ENCODE measurements around the gene SYCP2L.
"Not testable (repeated sequence)": the region's sequence is repeated elsewhere in the genome, so short reads cannot be mapped to it uniquely, and the experiment has no call there.

The SYCP2L gene

DNA sequence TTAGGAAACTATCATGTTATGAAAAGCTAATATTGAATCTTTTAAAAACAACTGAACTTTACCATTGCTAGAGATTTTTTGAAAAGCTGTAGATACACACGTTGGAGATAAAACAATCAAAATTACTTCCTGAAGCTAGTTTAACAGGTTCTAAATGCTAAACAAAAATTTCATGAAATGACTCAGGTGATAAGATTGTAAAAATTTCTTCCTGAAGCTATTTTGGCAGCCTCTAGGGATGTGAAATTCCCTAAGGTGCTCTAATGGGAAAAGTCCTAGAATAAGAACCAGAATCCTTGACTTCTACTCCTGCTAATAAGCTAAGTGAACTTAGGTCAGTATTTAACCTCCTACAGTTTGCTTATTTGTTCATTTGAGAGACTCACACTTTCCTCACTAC lies 13.5 kb upstream of the SYCP2L start:
- Histone ChIP-seq H3K36me3 (ENCODE audit: insufficient read depth, low read length) (no peaks in the 10 kb centered on the region), H3K27ac (no peak overlapping the region), H3K4me3 (no peak overlapping the region), H3K9me3 (ENCODE audit: low read depth, low read length) (no peaks in the 10 kb centered on the region), H3K9ac (ENCODE audit: insufficient read length) (no peak overlapping the region)
- DNase-seq (ENCODE audit: low read depth, low spot score), result no peak
- TF ChIP-seq FOXP2 (optimal IDR thresholded peaks at IDR 0.05; ENCODE audit: control extremely low read depth, extremely low read length, insufficient read depth) (no peak), POLR2AphosphoS5 (IDR thresholded peaks at IDR 0.05; ENCODE audit: borderline replicate concordance, low read depth, low read length) (no peak)

DNA sequence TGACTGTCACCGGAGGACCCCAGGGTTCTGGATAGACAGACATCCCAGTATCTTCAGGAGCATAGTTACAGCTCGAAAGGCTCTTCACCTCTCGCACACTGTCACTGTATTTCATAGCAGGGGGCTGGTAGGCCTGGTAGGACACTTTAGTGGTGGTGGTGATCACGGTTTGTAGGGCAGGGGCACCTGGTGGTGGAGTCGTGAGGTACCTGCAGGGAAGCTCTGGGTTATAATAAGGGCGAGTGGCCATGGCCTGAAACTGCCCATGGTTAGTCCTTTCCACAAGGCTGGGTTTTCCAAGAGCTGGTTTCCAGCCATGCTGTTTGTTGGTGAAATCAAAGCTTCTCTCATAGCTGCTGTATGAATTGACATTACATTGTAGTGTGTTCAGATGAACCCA lies 12.6 kb upstream of the SYCP2L start:
- DNase-seq (ENCODE audit: low read depth, low spot score), result no peak
- TF ChIP-seq EZH2 (IDR thresholded peaks at IDR 0.05) (no peak), FOXP2 (optimal IDR thresholded peaks at IDR 0.05; ENCODE audit: control extremely low read depth, extremely low read length, insufficient read depth) (no peak), POLR2AphosphoS5 (IDR thresholded peaks at IDR 0.05; ENCODE audit: borderline replicate concordance, low read depth, low read length) (no peak)

DNA sequence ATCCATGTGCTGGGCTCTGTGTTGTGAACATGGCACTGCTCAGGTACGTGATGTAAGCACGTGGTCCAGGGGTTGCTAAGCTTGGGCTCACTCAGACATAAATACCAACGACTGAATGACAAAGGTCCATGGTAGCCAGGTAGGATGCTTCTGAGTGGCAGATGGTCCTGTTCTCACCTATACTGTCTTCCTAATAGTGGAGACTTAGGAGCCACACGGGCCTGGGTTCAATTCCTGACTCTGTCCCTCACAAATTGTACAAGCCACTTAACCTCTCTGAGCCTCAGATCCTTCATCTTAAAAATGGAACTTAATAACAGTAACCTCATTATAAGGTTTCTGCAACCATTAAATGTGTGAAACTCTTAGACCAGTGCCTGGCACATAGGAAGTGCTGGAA lies 11.8 kb upstream of the SYCP2L start:
- TF ChIP-seq EZH2 (IDR thresholded peaks at IDR 0.05), result no peak
- no peak for TF ChIP-seq POLR2AphosphoS5 (IDR thresholded peaks at IDR 0.05; ENCODE audit: borderline replicate concordance, low read depth, low read length)
- no peak for TF ChIP-seq FOXP2 (optimal IDR thresholded peaks at IDR 0.05; ENCODE audit: control extremely low read depth, extremely low read length, insufficient read depth)
- H3K36me3 ChIP-seq (ENCODE audit: insufficient read depth, low read length), result no peaks in the 10 kb centered on the region

More for the DNA sequence above, 12.6 kb upstream of the SYCP2L start:
- H3K36me3 ChIP-seq (ENCODE audit: insufficient read depth, low read length), result no peaks in the 10 kb centered on the region
- H3K9me3 ChIP-seq (ENCODE audit: low read depth, low read length), result no peaks in the 10 kb centered on the region
- no peak overlapping the region for H3K27ac ChIP-seq
- H3K4me3 ChIP-seq, result no peak overlapping the region
- no peak overlapping the region for H3K9ac ChIP-seq (ENCODE audit: insufficient read length)

DNA sequence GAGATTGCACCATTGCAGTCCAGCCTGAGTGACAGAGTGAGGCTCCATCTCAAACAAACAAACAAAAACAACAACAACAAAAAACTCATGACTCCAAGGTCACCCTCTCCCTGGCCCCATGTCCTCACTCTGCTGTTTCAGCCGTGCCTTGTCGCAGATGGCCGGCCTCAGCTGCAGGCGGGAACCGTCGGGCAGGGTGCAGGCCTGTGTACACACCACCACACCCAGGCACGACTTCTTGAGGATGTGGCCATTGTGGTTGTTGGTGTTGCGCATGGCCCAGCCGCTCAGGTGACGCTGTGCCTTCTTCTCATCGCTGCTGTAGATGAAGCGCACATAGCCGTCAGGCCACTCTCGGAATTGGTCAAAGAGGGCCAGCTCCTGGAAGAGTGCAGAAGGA lies 9.8 kb upstream of the SYCP2L start:
- no peak overlapping the region for H3K9ac ChIP-seq (ENCODE audit: insufficient read length)
- no peak for DNase-seq (ENCODE audit: low read depth, low spot score)
- no peak for TF ChIP-seq EZH2 (IDR thresholded peaks at IDR 0.05)
- TF ChIP-seq FOXP2 (optimal IDR thresholded peaks at IDR 0.05; ENCODE audit: control extremely low read depth, extremely low read length, insufficient read depth), result no peak
- no peak for TF ChIP-seq POLR2AphosphoS5 (IDR thresholded peaks at IDR 0.05; ENCODE audit: borderline replicate concordance, low read depth, low read length)
- no peaks in the 10 kb centered on the region for H3K9me3 ChIP-seq (ENCODE audit: low read depth, low read length)
- no peak overlapping the region for H3K27ac ChIP-seq
- no peak overlapping the region for H3K4me3 ChIP-seq
- no peaks in the 10 kb centered on the region for H3K36me3 ChIP-seq (ENCODE audit: insufficient read depth, low read length)

More for the DNA sequence above, 11.8 kb upstream of the SYCP2L start:
- Histone ChIP-seq H3K9me3 (ENCODE audit: low read depth, low read length) (no peaks in the 10 kb centered on the region), H3K9ac (ENCODE audit: insufficient read length) (no peak overlapping the region), H3K27ac (no peak overlapping the region), H3K4me3 (no peak overlapping the region)
- no peak for DNase-seq (ENCODE audit: low read depth, low spot score)

DNA sequence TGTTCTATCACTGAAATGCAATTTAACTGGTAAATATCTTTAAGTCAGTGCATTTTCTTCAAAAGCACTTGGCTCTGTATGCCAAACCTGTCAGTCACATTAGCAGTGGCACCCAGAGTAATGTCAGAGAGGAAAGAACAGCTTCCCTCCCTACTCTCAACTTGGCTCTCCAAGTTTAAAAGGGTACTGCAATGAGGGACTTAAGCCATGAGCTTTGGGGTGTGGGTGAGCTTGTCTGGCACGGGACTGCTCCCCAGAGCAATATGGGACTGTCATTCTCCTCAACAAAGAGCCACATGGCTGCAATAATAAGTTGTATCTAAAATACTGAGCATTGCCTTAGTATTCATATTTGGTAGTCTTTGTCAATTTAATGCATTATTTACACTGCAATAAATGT lies 9.0 kb upstream of the SYCP2L start:
- TF ChIP-seq POLR2AphosphoS5 (IDR thresholded peaks at IDR 0.05; ENCODE audit: borderline replicate concordance, low read depth, low read length) (no peak), EZH2 (IDR thresholded peaks at IDR 0.05) (no peak), FOXP2 (optimal IDR thresholded peaks at IDR 0.05; ENCODE audit: control extremely low read depth, extremely low read length, insufficient read depth) (no peak)
- Histone ChIP-seq H3K27ac (no peak overlapping the region), H3K9me3 (ENCODE audit: low read depth, low read length) (no peaks in the 10 kb centered on the region), H3K9ac (ENCODE audit: insufficient read length) (no peak overlapping the region), H3K4me3 (no peak overlapping the region), H3K36me3 (ENCODE audit: insufficient read depth, low read length) (no peaks in the 10 kb centered on the region)
- no peak for DNase-seq (ENCODE audit: low read depth, low spot score)

DNA sequence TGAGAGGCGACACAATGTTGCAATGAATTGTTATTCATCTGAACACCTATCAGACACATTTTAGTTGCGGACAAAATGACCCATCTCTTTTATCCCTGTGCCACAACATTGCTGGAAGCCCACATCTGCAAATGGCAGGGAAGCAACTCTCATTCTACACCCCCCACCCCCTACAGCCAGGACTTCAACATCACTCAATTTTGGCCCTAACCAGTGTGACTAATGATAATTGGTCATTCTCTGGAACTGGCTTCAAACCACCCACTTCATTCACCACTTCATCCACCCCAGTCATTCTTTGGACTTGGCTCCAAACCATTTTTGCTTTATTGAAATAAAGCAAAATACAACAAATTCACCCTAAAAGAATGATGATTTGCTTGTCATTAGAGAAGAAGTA lies 6.5 kb upstream of the SYCP2L start:
- no peak overlapping the region for H3K9ac ChIP-seq (ENCODE audit: insufficient read length)
- H3K9me3 ChIP-seq (ENCODE audit: low read depth, low read length), result no peaks in the 10 kb centered on the region
- DNase-seq (ENCODE audit: low read depth, low spot score), result no peak
- no peak for TF ChIP-seq EZH2 (IDR thresholded peaks at IDR 0.05)
- no peak for TF ChIP-seq POLR2AphosphoS5 (IDR thresholded peaks at IDR 0.05; ENCODE audit: borderline replicate concordance, low read depth, low read length)
- no peak for TF ChIP-seq FOXP2 (optimal IDR thresholded peaks at IDR 0.05; ENCODE audit: control extremely low read depth, extremely low read length, insufficient read depth)
- no peaks in the 10 kb centered on the region for H3K36me3 ChIP-seq (ENCODE audit: insufficient read depth, low read length)
- no peak overlapping the region for H3K4me3 ChIP-seq
- H3K27ac ChIP-seq, result no peak overlapping the region

DNA sequence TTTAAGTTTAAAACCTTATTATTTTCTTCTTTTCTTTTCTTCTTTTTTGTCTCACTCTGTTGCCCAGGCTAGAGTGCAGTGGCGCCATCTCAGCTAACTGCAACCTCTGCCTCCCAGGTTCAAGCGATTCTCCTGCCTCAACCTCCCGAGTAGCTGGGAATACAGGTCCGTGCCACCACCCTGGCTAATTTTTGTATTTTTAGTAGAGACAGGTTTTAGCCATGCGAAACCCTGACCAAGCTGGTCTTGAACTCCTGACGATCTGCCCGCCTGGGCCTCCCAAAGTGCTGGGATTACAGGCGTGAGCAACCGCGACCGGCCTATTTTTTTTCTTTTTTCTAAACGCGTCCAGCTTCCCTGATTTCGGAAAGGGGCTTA lies 4.6 kb upstream of the SYCP2L start:
- H3K27ac ChIP-seq; H3K4me3 ChIP-seq; H3K9me3 ChIP-seq (ENCODE audit: low read depth, low read length); H3K36me3 ChIP-seq (ENCODE audit: insufficient read depth, low read length); DNase-seq (ENCODE audit: low read depth, low spot score); H3K9ac ChIP-seq (ENCODE audit: insufficient read length): not testable (repeated sequence)

DNA sequence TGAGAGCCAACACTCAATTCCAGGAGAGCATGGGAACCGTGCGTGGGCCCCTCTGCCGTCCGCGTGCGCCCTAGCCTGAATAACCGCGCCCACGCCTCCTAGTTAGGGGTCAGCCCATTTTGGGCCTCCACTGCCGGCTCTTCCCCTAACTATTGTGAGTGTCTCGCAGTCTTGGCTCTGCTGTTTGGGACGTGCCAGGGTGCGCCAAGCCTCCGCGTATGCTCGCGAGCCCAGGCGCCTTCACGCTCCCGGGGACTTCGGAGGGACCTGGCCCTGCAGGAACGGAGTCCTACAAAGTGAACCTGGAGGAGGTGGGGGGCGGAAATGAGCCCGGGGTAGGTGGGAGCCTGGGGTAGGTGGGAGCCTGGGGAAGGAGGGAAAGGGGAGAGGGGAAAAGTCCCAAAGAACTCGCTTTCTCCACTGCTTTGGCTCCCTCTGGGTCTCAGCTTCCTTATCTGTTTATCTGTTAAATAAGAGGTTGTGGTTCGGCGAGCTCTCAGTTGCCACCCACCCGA lies 4.1 kb upstream of the SYCP2L start:
- Histone ChIP-seq H3K9ac (ENCODE audit: insufficient read length) (no peak overlapping the region), H3K27ac (no peak overlapping the region), H3K4me3 (no peak overlapping the region), H3K36me3 (ENCODE audit: insufficient read depth, low read length) (no peaks in the 10 kb centered on the region), H3K9me3 (ENCODE audit: low read depth, low read length) (no peaks in the 10 kb centered on the region)
- DNase-seq (ENCODE audit: low read depth, low spot score), result no peak
- TF ChIP-seq EZH2 (IDR thresholded peaks at IDR 0.05) (no peak), FOXP2 (optimal IDR thresholded peaks at IDR 0.05; ENCODE audit: control extremely low read depth, extremely low read length, insufficient read depth) (no peak), POLR2AphosphoS5 (IDR thresholded peaks at IDR 0.05; ENCODE audit: borderline replicate concordance, low read depth, low read length) (no peak)

All from SK-N-MC (cell line).